Keratinocyte (primary cell): ENCODE measurements around the gene CTXN1.

Experiments used
- CTCF ChIP-seq, 3 experiments: IDR thresholded peaks in 1 of 3; conservative IDR thresholded peaks in 1 of 3; optimal IDR thresholded peaks in 1 of 3; 2 replicates in 2 of 3; 3 replicates in 1 of 3; pipeline versions ENCODE3 to v1.5.1; 2011; ENCODE audit warnings: low read length in 3 of 3, mild to moderate bottlenecking in 3 of 3, moderate library complexity in 2 of 3, control low read depth in 1 of 3, inconsistent platforms in 1 of 3; ENCODE audit not compliant: insufficient read depth in 2 of 3; ENCODE audit errors: extremely low read depth in 1 of 3
- EZH2 ChIP-seq: IDR thresholded peaks from one replicate; pipeline ENCODE4 v1.6.1; 2012; ENCODE audit warnings: inconsistent platforms, mild to moderate bottlenecking, low read length, moderate library complexity

- TF ChIP-seq CTCF (optimal IDR thresholded peaks at IDR 0.05 in 1 of 3, IDR thresholded peaks at IDR 0.05 in 1 of 3, conservative IDR thresholded peaks at IDR 0.05 in 1 of 3; ENCODE audit: extremely low read depth in 1 of 3, insufficient read depth in 2 of 3, low read length in 3 of 3) (no peak), EZH2 (no peak)
Measured at GRCh38 chr19:7901337-7901736, 24.6 kb downstream of the CTXN1 start.
